IMR-90 (cell line): ENCODE results near the gene FAM83G. TPM values are rescaled to one million over a fixed set of nuclear protein-coding genes. Genes with fewer than 3 reads are reported as not detected.
A peak's percentile ranks its signal among the peaks of the same experiment; 100 is the strongest.
"Not testable (repeated sequence)": the region's sequence is repeated elsewhere in the genome, so short reads cannot be mapped to it uniquely, and the experiment has no call there.

Experiments
- ATAC-seq: fragments of 200-7000 bp; cut with Tn5 transposase; 2 replicates; pipeline ENCODE4 v1.9.1; 2020; ENCODE audit warnings: low read depth, mild to moderate bottlenecking, moderate library complexity
- BruUV-seq: library from RNA; stranded (reverse); fragments of 400-500 nt; replicated peaks from 2 replicates; lab custom pipeline; 2021; lab: Mats Ljungman, UMichigan
- CTCF ChIA-PET: fragments of 300-600 bp; formaldehyde crosslinking; extraction: SDS; loops from one replicate; lab custom pipeline; 2021; ENCODE audit warnings: antibody characterized with exemption; lab: Yijun Ruan, JAX
- POLR2A ChIA-PET: fragments of 300-600 bp; sonication (Branson Sonifier 250); formaldehyde crosslinking; loops from one replicate; lab custom pipeline; 2022; ENCODE audit warnings: antibody characterized with exemption; ENCODE audit not compliant: unreplicated experiment; lab: Charles Lee
- DNase-seq: peaks from one replicate; pipeline ENCODE4 v3.0.0; 2013
- H2AFZ ChIP-seq: replicated peaks from 2 replicates; pipeline ENCODE3; 2013; ENCODE audit warnings: low read length, mild to moderate bottlenecking; ENCODE audit not compliant: poor library complexity
- H2AK5ac ChIP-seq: 2 replicates; pipeline ENCODE4 v1.6.1; 2013; ENCODE audit warnings: low read depth, low read length, inconsistent platforms
- H2AK9ac ChIP-seq: replicated peaks from 2 replicates; pipeline ENCODE3; 2013; ENCODE audit warnings: mild to moderate bottlenecking, low read depth, low read length, moderate library complexity; ENCODE audit not compliant: poor library complexity
- H2BK120ac ChIP-seq: 2 replicates; pipeline ENCODE4 v1.6.1; 2013; ENCODE audit warnings: low read depth, low read length, inconsistent platforms
- H2BK15ac ChIP-seq: 3 replicates; pipeline ENCODE4 v1.6.1; 2013; ENCODE audit warnings: low read depth, low read length, inconsistent platforms
- H2BK20ac ChIP-seq: 2 replicates; pipeline ENCODE4 v1.6.1; 2013; ENCODE audit warnings: low read depth, mild to moderate bottlenecking, inconsistent platforms, low read length, moderate library complexity
- H2BK5ac ChIP-seq: 2 replicates; pipeline ENCODE4 v1.6.1; 2013; ENCODE audit warnings: mild to moderate bottlenecking, low read depth, low read length, inconsistent platforms; ENCODE audit not compliant: poor library complexity, severe bottlenecking
- H3K14ac ChIP-seq: replicated peaks from 2 replicates; pipeline ENCODE4 v1.6.1; 2013; ENCODE audit warnings: low read depth, low read length, inconsistent platforms
- H3K18ac ChIP-seq: 2 replicates; pipeline ENCODE4 v1.6.1; 2013; ENCODE audit warnings: low read depth, low read length, control low read depth
- H3K23ac ChIP-seq: 2 replicates; pipeline ENCODE4 v1.6.1; 2013; ENCODE audit warnings: low read depth, low read length, inconsistent platforms
- H3K27ac ChIP-seq: 2 replicates; pipeline ENCODE4 v1.5.1; 2013; ENCODE audit warnings: mild to moderate bottlenecking, control low read depth, low read length; ENCODE audit not compliant: insufficient read depth
- H3K27me3 ChIP-seq: 2 replicates; pipeline ENCODE4 v1.6.1; 2013; ENCODE audit warnings: low read length; ENCODE audit not compliant: control insufficient read depth, insufficient read depth
- H3K36me3 ChIP-seq: 2 replicates; pipeline ENCODE4 v1.6.1; 2013; ENCODE audit warnings: low read length, mixed read lengths; ENCODE audit not compliant: control insufficient read depth, insufficient read depth
- H3K4ac ChIP-seq: 2 replicates; pipeline ENCODE4 v1.6.1; 2013; ENCODE audit warnings: low read depth, low read length, inconsistent platforms
- H3K4me1 ChIP-seq: 2 replicates; pipeline ENCODE4 v1.6.1; 2013; ENCODE audit warnings: low read length, mixed read lengths; ENCODE audit not compliant: control insufficient read depth, insufficient read depth
- H3K4me2 ChIP-seq: 2 replicates; pipeline ENCODE4 v1.6.1; 2013; ENCODE audit warnings: low read depth, mild to moderate bottlenecking, control low read depth, low read length, moderate library complexity
- H3K4me3 ChIP-seq: 2 replicates; pipeline ENCODE4 v1.5.1; 2013; ENCODE audit warnings: low read depth, mild to moderate bottlenecking, control low read depth, low read length, moderate library complexity; ENCODE audit not compliant: insufficient read depth
- H3K56ac ChIP-seq: 2 replicates; pipeline ENCODE4 v1.6.1; 2013; ENCODE audit warnings: low read length, inconsistent platforms; ENCODE audit not compliant: insufficient read depth; ENCODE audit errors: extremely low read depth
- H3K79me1 ChIP-seq, 2 experiments: 2 replicates each; pipeline ENCODE4 v1.6.1; 2013; ENCODE audit warnings: low read length in 2 of 2, inconsistent platforms in 1 of 2, low read depth in 1 of 2
- H3K9ac ChIP-seq: 2 replicates; pipeline ENCODE4 v1.6.1; 2013; ENCODE audit warnings: low read depth, low read length, control low read depth
- H3K9me1 ChIP-seq: 2 replicates; pipeline ENCODE4 v1.6.1; 2013; ENCODE audit warnings: low read length, inconsistent platforms; ENCODE audit not compliant: insufficient read depth
- H3K9me3 ChIP-seq: 2 replicates; pipeline ENCODE4 v1.6.1; 2013; ENCODE audit warnings: low read length; ENCODE audit not compliant: control insufficient read depth, insufficient read depth
- H4K20me1 ChIP-seq: 2 replicates; pipeline ENCODE4 v1.6.1; 2013; ENCODE audit warnings: low read length, inconsistent platforms; ENCODE audit not compliant: insufficient read depth
- H4K5ac ChIP-seq: 2 replicates; pipeline ENCODE4 v1.6.1; 2013; ENCODE audit warnings: mild to moderate bottlenecking, low read depth, low read length, control low read depth
- H4K8ac ChIP-seq, 2 experiments: 2 replicates each; pipeline ENCODE4 v1.6.1; 2013; ENCODE audit warnings: low read depth in 2 of 2, low read length in 2 of 2, control low read depth in 1 of 2, inconsistent platforms in 1 of 2
- H4K91ac ChIP-seq: 2 replicates; pipeline ENCODE4 v1.6.1; 2013; ENCODE audit warnings: low read depth, low read length, inconsistent platforms; ENCODE audit not compliant: insufficient read depth
- RAD21 ChIP-seq: IDR thresholded peaks from 2 replicates; pipeline ENCODE4 v1.6.1; 2012; ENCODE audit warnings: low read length, improper control_type of control experiment
- WGBS, 2 experiments: methylation state at CpG; one replicate each; pipeline versions ENCODE4 v1.1.5 to v1.1.7; 2013; ENCODE audit warnings: missing lambda C conversion rate in 2 of 2; ENCODE audit not compliant: insufficient read length in 1 of 2; ENCODE audit errors: extremely low coverage in 2 of 2; 5-methylcytosine and 5-hydroxymethylcytosine counted together
- dilution Hi-C: fragments of 300-500 bp; cut with HindIII; formaldehyde crosslinking; loops from one replicate; pipeline ENCODE4 v1.14.3; 2018; ENCODE audit warnings: low sequenced_read_pairs; ENCODE audit not compliant: unreplicated experiment
- in situ Hi-C: fragments of 300-500 bp; cut with MboI; formaldehyde crosslinking; loops from 3 replicates; pipeline ENCODE4 v1.14.3; 2019; ENCODE audit warnings: low sequenced_read_pairs, inconsistent platforms, mixed read lengths
- intact Hi-C: fragments of 100-400 bp; cut with micrococcal nuclease; formaldehyde crosslinking; loops from 2 replicates; pipeline ENCODE4 v1.10.0; 2022
- polyA plus RNA-seq, 3 experiments: library from polyadenylated mRNA; depleted of rRNA; stranded (reverse); fragments of >200 nt; gene quantifications; 2 replicates each; pipeline ENCODE4 v1.2.3, GENCODE V29; 2012; ENCODE audit warnings: low replicate concordance in 1 of 3
- total RNA-seq: library from RNA; depleted of rRNA; stranded (reverse); fragments of >200 nt; gene quantifications from 2 replicates; pipeline ENCODE4 v1.2.3, GENCODE V29; 2012
- TF ChIP-seq, protein P1 (sequence below): conservative IDR thresholded peaks from 2 replicates; pipeline ENCODE4 v1.5.1; 2012; ENCODE audit warnings: mild to moderate bottlenecking, low read depth, low read length, improper control_type of control experiment

FAM83G gene
- total and polyA plus RNA-seq, 2 of the 4 experiments (the other 2 are of a cell fraction), result 9.5 to 12.6 TPM

- dilution Hi-C loops, H2BK5ac ChIP-seq, H3K36me3 ChIP-seq, in situ Hi-C loops, DNase-seq, H3K14ac ChIP-seq, H2AK9ac ChIP-seq, POLR2A ChIA-PET, H2BK15ac ChIP-seq, H2AK5ac ChIP-seq, BruUV-seq, H3K23ac ChIP-seq, H3K4me2 ChIP-seq, H2AFZ ChIP-seq, H3K27me3 ChIP-seq, H2BK120ac ChIP-seq, CTCF ChIA-PET, H3K4me1 ChIP-seq, H3K9me3 ChIP-seq, H3K79me1 ChIP-seq, H3K9me1 ChIP-seq, H3K18ac ChIP-seq, H3K4me3 ChIP-seq, H4K5ac ChIP-seq, H4K91ac ChIP-seq, H4K8ac ChIP-seq, H4K20me1 ChIP-seq, H3K9ac ChIP-seq, H3K56ac ChIP-seq, H2BK20ac ChIP-seq, intact Hi-C loops, H3K4ac ChIP-seq, H3K27ac ChIP-seq: not testable (repeated sequence)
- TF ChIP-seq, protein P1, sequence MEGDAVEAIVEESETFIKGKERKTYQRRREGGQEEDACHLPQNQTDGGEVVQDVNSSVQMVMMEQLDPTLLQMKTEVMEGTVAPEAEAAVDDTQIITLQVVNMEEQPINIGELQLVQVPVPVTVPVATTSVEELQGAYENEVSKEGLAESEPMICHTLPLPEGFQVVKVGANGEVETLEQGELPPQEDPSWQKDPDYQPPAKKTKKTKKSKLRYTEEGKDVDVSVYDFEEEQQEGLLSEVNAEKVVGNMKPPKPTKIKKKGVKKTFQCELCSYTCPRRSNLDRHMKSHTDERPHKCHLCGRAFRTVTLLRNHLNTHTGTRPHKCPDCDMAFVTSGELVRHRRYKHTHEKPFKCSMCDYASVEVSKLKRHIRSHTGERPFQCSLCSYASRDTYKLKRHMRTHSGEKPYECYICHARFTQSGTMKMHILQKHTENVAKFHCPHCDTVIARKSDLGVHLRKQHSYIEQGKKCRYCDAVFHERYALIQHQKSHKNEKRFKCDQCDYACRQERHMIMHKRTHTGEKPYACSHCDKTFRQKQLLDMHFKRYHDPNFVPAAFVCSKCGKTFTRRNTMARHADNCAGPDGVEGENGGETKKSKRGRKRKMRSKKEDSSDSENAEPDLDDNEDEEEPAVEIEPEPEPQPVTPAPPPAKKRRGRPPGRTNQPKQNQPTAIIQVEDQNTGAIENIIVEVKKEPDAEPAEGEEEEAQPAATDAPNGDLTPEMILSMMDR, result peak; percentile 37
- peak; percentile 38; the same call in 1 of the 2 replicates for TF ChIP-seq RAD21
- ATAC-seq, result peak; percentile 73
- WGBS, 2 experiments, result no CpG with 5 or more reads among the region's 4 CpGs
These were observed 27.2 kb upstream of the FAM83G start for GRCh38 chr17:19031729-19032128.

DNA sequence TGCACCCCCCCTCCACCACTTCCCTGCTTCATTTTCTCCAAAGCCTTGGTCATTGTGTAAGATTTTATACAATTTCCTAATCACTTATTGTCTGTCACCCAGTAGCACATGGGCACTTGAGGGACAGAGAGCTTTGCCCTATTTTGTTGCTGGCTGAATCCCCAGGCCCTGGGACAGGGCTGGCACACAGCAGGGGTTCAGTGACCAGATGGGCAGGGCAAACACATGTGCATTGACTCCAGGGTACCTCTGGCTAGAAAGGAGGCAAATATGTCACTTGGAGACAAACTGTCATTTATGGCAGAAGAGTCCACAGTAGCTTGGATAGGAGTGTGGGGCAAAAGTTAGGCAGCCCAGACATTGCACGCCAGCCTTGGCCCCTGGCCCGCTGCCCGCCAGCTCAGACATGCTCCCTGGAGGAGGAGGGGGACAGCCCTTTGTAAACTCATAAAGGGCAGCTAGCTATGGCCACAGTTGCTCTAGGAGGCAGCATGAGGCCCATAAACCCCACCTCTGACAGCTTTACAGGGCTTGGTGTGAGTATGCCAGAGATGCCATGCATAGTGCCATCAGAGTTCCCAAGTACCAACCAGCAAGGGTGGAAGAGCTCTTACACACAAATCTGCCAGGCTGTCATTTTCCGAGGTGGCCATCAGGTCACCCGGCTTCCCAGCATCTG is 26.3 kb upstream of the FAM83G start:
- H2AK5ac ChIP-seq, H2BK5ac ChIP-seq, intact Hi-C loops, dilution Hi-C loops, H3K36me3 ChIP-seq, CTCF ChIA-PET, in situ Hi-C loops, H4K20me1 ChIP-seq, H2AFZ ChIP-seq, H3K23ac ChIP-seq, POLR2A ChIA-PET, DNase-seq, H3K4me1 ChIP-seq, H3K18ac ChIP-seq, H3K27ac ChIP-seq, H4K8ac ChIP-seq, H2AK9ac ChIP-seq, H3K9me1 ChIP-seq, H2BK120ac ChIP-seq, H3K4ac ChIP-seq, H4K91ac ChIP-seq, H3K4me2 ChIP-seq, H3K14ac ChIP-seq, ATAC-seq, H3K79me1 ChIP-seq, H2BK15ac ChIP-seq, BruUV-seq, H3K9me3 ChIP-seq, H4K5ac ChIP-seq, H3K56ac ChIP-seq, H3K4me3 ChIP-seq, H2BK20ac ChIP-seq, H3K9ac ChIP-seq, H3K27me3 ChIP-seq: not testable (repeated sequence)
- no CpG with 5 or more reads among the region's 5 CpGs for WGBS, 2 experiments
